ENCODE measurements around the gene PIP4K2C.
"Not testable (repeated sequence)": the region's sequence is repeated elsewhere in the genome, so short reads cannot be mapped to it uniquely, and the experiment has no call there.

PIP4K2C gene

GRCh38 chr12:57586128-57586527 is 4.9 kb upstream of the PIP4K2C start:
- DNase-seq, result no peak

- no peak for DNase-seq
These were observed 4.1 kb upstream of the PIP4K2C start for GRCh38 chr12:57586832-57587429.

GRCh38 chr12:57588951-57589610 is 1.9 kb upstream of the PIP4K2C start:
- not testable (repeated sequence) for DNase-seq

GRCh38 chr12:57590479-57590863 is 521 bp upstream of the PIP4K2C start:
- DNase-seq, result no peak

GRCh38 chr12:57591782-57592325 is 862 bp downstream of the PIP4K2C start:
- DNase-seq, result no peak

- DNase-seq, result no peak
These were observed 1.7 kb downstream of the PIP4K2C start for GRCh38 chr12:57592551-57593165.

GRCh38 chr12:57593187-57593586 is 2.2 kb downstream of the PIP4K2C start:
- no peak for DNase-seq

- DNase-seq, result no peak
These were observed 9.4 kb downstream of the PIP4K2C start for GRCh38 chr12:57600395-57600794.

- DNase-seq, result no peak
These were observed 11.6 kb downstream of the PIP4K2C start for GRCh38 chr12:57602544-57602943.

GRCh38 chr12:57603324-57603723 is 12.3 kb downstream of the PIP4K2C start:
- DNase-seq, result no peak

GRCh38 chr12:57603815-57604453 is 12.9 kb downstream of the PIP4K2C start:
- no peak for DNase-seq

GRCh38 chr12:57604454-57604991 is 13.5 kb downstream of the PIP4K2C start, which contains the start of gene DTX3:
Gene DTX3, plus strand, starts transcription at chr12:57604824. Its CDS starts 1,694 bp downstream, at chr12:57606518.
- no peak for DNase-seq

- no peak for DNase-seq
These were observed 14.2 kb downstream of the PIP4K2C start for GRCh38 chr12:57604992-57605810.

- no peak for DNase-seq
These were observed 14.9 kb downstream of the PIP4K2C start for GRCh38 chr12:57605811-57606311.

GRCh38 chr12:57606399-57606798 is 15.4 kb downstream of the PIP4K2C start:
- no peak for DNase-seq

GRCh38 chr12:57606821-57607220 is 15.8 kb downstream of the PIP4K2C start:
- DNase-seq, result no peak

- DNase-seq, result no peak
These were observed 17.1 kb downstream of the PIP4K2C start for GRCh38 chr12:57607958-57608663.

GRCh38 chr12:57609101-57609780 is 18.2 kb downstream of the PIP4K2C start:
- DNase-seq, result no peak

GRCh38 chr12:57609781-57610553 is 19.0 kb downstream of the PIP4K2C start:
- DNase-seq, result no peak

- DNase-seq, result no peak
These were observed 19.6 kb downstream of the PIP4K2C start for GRCh38 chr12:57610554-57611107.

Measured in T-helper 9 cell (primary cell).